ENCODE measurements around the gene KIF26A. TPM values are rescaled to one million over a fixed set of nuclear protein-coding genes. Genes with fewer than 3 reads are reported as not detected.

The KIF26A gene
- total RNA-seq, 4 donors from 2014 or later: 0.59 to 3.3 (median 1.5) TPM

- H3K27ac ChIP-seq: no peak overlapping the region
- intact Hi-C loops (cut with DNase I; ENCODE audit: low total_unique reads): no loop called here
- no peaks in the 10 kb centered on the region for H3K4me1 ChIP-seq
- no peak overlapping the region for H3K4me3 ChIP-seq
- TF ChIP-seq POLR2A (IDR thresholded peaks at IDR 0.05): no peak
- no peak for TF ChIP-seq CTCF (IDR thresholded peaks at IDR 0.05 in 4 of 5, conservative IDR thresholded peaks at IDR 0.05 in 1 of 5)
- no peak for DNase-seq
- in situ Hi-C loops (cut with MboI; ENCODE audit: low sequenced_read_pairs in 4 of 4): no loop called here
- no peak for ATAC-seq
- no peaks in the 10 kb centered on the region for H3K9me3 ChIP-seq
- no peaks in the 10 kb centered on the region for H3K36me3 ChIP-seq
- peaks cover 29 to 38% (median 31%) of the 10 kb centered on the region in 3 donors for H3K27me3 ChIP-seq
Measured at GRCh38 chr14:104113631-104114420, 24.6 kb upstream of the KIF26A start.

GRCh38 chr14:104114421-104115130 is 23.8 kb upstream of the KIF26A start:
- ATAC-seq: no peak
- Histone ChIP-seq H3K9me3 (no peaks in the 10 kb centered on the region), H3K27ac (no peak overlapping the region), H3K4me1 (no peaks in the 10 kb centered on the region), H3K36me3 (no peaks in the 10 kb centered on the region), H3K27me3 (peaks cover 34 to 42% (median 36%) of the 10 kb centered on the region in 3 donors), H3K4me3 (no peak overlapping the region)
- no peak for DNase-seq
- intact Hi-C loops (cut with DNase I; ENCODE audit: low total_unique reads) (no loop called here), in situ Hi-C loops (cut with MboI; ENCODE audit: low sequenced_read_pairs in 4 of 4) (no loop called here)
- TF ChIP-seq POLR2A (IDR thresholded peaks at IDR 0.05) (no peak), CTCF (IDR thresholded peaks at IDR 0.05 in 4 of 5, conservative IDR thresholded peaks at IDR 0.05 in 1 of 5) (no peak)

GRCh38 chr14:104115131-104115600 is 23.2 kb upstream of the KIF26A start:
- in situ Hi-C loops (cut with MboI; ENCODE audit: low sequenced_read_pairs in 4 of 4) (no loop called here), intact Hi-C loops (cut with DNase I; ENCODE audit: low total_unique reads) (no loop called here)
- no peak for DNase-seq
- ATAC-seq: no peak
- no peak for TF ChIP-seq POLR2A (IDR thresholded peaks at IDR 0.05)
- no peak for TF ChIP-seq CTCF (IDR thresholded peaks at IDR 0.05 in 4 of 5, conservative IDR thresholded peaks at IDR 0.05 in 1 of 5)
- Histone ChIP-seq H3K36me3 (no peaks in the 10 kb centered on the region), H3K27ac (no peak overlapping the region), H3K4me1 (no peaks in the 10 kb centered on the region), H3K4me3 (no peak overlapping the region), H3K9me3 (no peaks in the 10 kb centered on the region), H3K27me3 (peaks cover 39 to 42% (median 42%) of the 10 kb centered on the region in 3 donors)

GRCh38 chr14:104115691-104116287 is 22.6 kb upstream of the KIF26A start:
- Histone ChIP-seq H3K4me1 (no peaks in the 10 kb centered on the region), H3K27me3 (peaks cover 40 to 48% (median 43%) of the 10 kb centered on the region in 3 donors), H3K27ac (no peak overlapping the region), H3K36me3 (no peaks in the 10 kb centered on the region), H3K9me3 (no peaks in the 10 kb centered on the region), H3K4me3 (no peak overlapping the region)
- no peak for ATAC-seq
- TF ChIP-seq CTCF (IDR thresholded peaks at IDR 0.05 in 4 of 5, conservative IDR thresholded peaks at IDR 0.05 in 1 of 5): no peak
- no peak for TF ChIP-seq POLR2A (IDR thresholded peaks at IDR 0.05)
- DNase-seq: no peak
- intact Hi-C loops (cut with DNase I; ENCODE audit: low total_unique reads): no loop called here
- in situ Hi-C loops (cut with MboI; ENCODE audit: low sequenced_read_pairs in 4 of 4): no loop called here
